ENCODE measurements around the gene ADAM11.

The ADAM11 gene

DNA sequence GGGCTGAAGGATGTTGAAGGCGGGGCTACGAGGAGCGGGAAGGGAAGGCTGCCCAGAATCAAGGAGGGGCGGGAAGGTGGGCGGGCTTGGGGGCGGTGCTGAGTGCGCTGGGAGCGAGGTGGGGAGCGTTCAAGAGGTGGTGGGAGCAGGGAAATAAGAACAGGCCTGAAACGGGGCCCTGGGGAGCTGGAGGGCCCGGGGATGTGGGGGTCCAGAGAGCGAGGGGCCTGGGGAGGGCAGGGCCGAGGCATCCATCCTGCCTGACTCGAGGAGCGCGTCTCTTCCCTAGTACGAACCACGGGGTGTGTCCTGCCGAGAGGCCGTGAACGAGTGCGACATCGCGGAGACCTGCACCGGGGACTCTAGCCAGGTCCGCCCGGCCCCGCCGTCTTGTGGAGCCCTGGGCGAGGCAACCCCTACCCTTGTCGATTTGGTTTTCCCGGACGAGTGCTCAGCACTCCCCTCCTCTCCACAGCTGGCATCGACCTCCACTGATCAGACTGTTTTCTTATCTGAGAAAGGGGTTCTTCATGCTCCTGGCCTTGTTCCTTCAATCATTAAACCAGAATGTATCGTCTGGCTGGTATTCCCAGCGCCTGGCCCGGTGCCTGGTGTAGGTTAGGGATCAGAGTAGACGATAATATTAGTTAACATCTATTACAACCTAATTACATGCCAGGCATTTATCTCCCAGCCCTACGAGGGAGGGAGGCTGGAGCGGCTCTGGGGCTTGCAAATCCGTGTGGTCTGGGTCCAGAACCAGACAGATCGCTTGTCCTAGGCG, 17.2 kb downstream of the ADAM11 start:
- DNase-seq = no peak

DNA sequence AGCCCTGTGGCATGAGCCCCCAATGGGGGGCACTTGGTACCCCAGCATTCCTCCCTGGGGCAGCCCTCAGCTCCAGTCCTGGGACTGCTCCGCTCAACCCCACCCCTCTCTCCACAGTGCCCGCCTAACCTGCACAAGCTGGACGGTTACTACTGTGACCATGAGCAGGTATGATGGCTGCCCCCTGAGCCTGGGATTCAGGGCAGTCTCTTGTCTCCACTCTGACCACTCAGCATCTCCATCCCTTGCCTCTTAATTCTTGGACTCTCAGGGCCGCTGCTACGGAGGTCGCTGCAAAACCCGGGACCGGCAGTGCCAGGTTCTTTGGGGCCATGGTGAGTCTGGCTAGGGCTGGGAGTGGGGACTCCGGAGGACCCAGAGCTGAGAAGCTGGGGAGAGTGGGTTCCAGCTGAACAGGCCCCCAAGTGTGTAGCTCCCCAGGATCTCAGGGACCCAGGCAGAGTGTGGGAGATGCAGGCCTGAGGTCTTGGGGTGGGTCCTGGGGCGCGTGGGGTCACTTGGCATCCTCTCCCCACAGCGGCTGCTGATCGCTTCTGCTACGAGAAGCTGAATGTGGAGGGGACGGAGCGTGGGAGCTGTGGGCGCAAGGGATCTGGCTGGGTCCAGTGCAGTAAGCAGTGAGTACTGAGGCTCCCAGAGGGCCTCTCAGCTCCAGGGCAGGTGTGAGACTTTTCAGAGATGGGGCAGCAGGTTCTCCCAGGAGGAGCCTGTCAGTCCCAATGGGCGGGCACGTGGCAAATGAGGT, 18.0 kb downstream of the ADAM11 start:
- DNase-seq = no peak

DNA sequence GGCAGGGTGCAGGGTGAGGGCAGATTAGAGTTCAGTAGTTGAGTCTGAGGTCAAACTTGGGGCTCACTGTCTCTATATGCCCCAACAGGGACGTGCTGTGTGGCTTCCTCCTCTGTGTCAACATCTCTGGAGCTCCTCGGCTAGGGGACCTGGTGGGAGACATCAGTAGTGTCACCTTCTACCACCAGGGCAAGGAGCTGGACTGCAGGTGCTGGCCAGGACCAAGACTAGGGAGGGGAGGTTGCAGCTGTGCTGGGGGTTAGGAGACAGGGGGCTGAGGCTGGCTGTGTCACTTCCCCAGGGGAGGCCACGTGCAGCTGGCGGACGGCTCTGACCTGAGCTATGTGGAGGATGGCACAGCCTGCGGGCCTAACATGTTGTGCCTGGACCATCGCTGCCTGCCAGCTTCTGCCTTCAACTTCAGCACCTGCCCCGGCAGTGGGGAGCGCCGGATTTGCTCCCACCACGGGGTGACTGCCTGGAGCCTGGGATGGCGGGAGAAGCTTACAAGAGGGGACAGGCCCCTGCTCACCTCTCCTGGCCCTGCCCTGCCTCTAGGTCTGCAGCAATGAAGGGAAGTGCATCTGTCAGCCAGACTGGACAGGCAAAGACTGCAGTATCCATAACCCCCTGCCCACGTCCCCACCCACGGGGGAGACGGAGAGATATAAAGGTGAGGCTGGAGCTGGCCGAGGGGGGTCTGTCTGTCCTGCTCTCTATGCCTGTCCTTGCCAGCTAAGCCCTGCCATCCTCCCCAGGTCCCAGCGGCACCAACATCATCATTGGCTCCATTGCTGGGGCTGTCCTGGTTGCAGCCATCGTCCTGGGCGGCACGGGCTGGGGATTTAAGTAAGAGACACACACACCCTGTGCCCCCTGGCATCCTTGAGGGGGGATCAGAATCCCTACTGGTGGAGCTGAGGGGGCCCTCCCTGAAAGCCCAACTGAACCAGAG, 18.9 kb downstream of the ADAM11 start:
- DNase-seq = no peak

- DNase-seq = no peak
These were observed 19.9 kb downstream of the ADAM11 start for GRCh38 chr17:44778656-44779210.

DNA sequence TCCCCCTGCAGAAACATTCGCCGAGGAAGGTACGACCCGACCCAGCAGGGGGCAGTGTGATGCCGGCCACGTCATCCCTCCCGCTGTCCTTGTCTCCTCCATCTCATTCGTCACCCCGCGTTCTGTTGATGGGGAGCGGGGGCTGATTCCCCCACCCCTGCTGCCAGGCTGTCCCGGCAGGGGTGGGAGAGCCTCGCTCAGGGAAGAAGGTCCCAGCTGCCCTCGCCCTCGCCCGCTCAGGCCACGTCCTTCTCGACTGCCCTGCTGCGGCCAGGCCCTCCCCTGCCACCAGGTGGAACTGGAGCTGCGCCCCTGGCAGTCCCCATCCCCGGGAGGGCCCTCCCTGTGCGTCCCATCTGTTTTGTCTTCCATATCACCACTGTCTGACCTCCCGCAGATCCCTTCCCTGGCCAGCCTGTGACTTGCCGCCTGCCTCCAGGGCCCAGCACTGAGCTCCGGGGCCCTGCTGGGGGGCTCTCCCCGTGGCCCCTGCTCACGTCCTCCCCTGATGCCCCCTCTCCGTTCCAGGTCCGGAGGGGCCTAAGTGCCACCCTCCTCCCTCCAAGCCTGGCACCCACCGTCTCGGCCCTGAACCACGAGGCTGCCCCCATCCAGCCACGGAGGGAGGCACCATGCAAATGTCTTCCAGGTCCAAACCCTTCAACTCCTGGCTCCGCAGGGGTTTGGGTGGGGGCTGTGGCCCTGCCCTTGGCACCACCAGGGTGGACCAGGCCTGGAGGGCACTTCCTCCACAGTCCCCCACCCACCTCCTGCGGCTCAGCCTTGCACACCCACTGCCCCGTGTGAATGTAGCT, 20.6 kb downstream of the ADAM11 start:
- DNase-seq = peak; percentile 73

DNA sequence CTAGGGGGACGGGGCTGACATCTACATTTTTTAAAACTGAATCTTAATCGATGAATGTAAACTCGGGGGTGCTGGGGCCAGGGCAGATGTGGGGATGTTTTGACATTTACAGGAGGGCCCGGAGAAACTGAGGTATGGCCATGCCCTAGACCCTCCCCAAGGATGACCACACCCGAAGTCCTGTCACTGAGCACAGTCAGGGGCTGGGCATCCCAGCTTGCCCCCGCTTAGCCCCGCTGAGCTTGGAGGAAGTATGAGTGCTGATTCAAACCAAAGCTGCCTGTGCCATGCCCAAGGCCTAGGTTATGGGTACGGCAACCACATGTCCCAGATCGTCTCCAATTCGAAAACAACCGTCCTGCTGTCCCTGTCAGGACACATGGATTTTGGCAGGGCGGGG, 21.4 kb downstream of the ADAM11 start:
- no peak for DNase-seq

DNA sequence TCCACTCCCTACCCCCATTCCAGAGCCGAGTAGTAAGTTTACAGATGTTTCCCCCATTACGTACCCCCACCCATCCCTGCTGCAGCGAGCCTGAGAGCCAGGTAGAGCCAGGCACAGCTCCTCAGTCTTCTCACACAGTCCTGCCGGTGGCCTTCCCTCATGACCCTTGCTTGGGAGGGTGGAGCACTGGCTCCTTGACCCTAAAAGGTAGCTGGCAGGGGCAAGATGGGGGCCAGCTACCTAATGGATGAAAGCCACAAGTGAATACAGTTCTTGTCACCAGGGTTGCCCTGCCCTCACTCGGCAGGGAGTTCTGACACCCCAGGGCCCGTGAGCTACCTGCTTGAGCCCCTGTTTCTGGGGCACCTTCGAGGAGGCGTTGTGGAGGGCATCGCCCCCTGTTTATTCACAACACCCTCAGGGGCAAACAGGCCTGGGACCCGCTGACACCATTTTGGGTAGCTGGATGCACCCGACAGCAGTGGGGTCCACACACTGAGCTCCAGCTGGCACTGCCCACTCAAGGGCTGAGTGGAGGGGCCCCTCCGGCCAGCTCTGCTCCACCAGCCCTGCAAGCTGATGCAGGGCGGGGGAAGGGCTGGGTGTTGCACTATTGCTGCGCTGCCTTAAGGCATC, 22.2 kb downstream of the ADAM11 start:
- no peak for DNase-seq

DNA sequence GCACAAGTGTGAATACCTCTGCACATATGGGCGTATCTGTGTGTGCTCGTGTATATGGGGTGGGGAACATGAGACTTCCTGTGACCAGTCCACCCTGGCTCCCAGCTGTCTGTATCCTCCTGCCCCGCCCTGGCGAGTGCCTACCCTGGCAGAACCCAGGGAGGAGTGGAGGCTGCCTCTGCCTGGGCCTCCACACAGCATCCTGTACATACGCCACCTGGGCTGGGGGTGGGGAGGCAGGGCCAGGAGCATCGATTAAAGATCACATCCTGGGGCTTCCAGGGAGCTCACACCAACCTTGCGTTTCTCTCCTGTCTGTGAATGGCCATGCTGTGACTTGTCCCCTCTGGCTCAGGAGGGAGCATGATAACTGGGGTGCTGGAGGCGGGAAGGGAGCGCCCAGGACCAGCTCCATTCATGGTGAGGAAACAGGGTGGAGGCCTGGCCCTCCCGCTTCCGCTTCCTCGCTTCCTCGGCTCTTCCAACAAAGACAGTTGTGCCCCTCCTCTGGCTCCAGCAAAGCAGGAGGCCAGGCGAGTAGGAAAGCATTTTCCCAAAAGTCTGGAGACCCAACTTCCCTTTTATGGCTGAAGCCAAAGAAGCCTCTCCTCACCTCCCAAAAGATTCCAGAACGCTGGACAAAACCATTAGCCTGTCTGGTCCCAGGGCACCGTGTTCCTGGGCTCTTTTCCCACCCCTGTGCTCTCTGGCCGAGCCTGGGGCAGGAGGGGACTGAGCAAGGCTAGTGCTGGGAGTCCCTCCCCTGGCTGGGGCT, 22.9 kb downstream of the ADAM11 start:
- DNase-seq = no peak

GRCh38 chr17:44782326-44782850, 23.6 kb downstream of the ADAM11 start:
- DNase-seq = no peak

DNA sequence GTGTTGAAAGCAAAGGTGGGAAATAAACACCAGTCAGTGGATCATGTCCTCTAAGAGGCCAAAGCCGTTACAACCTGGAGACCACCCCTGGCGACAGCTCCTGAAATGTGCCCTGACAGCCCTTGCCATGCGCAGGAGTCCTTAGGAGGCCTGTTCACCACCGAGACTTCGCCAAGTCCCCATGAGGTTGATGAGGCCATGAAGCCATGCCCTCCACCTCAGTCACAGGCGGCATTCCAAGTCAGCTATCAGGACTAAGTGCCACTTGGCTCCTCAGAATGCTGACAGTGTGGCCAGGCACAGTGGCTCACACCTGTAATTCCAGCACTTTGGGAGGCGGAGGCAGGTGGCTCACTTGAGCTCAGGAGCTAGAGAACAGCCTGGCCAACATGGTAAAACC, 27.1 kb downstream of the ADAM11 start:
- no peak for DNase-seq

DNA sequence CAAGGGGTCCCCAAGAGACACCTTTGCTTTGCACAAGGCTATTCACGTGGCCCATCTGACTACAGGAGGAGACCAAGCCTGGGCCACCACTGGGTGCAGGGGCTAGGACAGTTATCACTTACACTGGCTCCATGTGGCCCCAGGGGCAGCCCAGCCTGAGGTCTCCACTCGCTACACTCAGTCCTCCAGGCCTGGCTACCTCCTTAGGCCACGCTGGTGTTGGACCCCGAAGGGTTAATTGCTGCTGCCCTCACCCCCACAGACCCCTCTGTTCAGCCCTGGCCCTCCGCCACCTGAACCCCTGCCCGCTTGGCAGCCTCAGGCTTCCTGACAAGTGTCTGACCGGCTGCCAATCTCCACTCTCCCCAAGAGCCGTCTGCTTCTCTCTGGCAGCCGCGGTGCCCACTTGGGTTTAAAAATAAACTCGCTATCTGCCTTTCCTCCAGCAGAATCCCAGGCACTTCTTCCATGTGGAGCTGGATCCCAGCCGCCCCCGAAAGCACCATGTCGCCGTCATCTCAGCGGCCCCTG, 27.8 kb downstream of the ADAM11 start:
- DNase-seq = no peak

DNA sequence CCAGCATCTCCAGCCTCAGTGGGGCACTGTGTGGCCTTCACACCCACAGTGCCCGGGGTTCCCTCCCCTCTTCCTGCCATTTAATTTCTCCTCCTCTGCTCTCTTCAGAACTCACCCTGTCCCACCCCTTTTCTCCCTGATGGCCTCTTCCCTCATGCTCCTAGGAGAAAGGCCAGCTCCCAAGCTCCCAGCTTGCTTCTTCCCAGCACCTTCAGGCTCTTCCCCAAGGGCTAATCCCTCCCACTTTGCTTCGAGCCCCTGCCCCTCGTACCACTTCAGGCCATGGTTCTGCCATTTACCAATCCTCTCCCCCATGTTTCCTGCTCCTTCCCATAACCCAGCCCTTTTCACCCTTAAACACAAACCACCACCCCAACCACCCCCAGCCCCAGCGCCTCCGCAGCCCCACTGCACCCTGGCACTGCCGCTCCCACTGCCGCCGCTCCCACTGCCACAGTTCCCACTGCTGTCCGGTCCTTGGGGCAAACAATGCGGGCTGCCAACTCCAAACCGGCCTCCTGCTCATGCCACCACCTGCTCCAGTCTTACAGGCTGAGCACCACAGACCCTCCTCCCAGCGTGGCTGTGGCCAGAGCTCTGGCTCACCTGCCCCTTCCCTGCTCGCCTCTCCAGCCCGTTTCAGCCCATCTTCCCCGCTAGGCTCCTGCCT, 28.6 kb downstream of the ADAM11 start:
- DNase-seq = no peak

DNA sequence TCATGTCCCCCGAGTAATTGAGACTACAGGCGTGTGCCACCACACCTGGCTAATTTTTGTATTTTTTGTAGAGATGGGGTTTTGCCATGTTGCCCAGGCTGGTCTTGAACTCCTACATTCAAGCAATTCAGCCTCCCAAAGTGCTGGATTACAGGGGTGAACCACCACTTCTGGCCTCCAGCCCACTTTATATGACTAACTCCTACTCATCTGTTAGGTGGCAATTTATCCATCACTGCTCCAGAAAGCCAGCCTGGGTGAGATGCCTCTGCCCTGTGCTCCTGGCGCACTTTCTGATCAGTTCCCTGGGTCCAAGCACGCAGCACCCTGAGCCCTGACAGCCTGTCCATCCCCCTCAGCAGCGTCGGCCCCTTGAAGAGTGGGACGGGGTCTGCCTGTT, 29.4 kb downstream of the ADAM11 start:
- no peak for DNase-seq

DNA sequence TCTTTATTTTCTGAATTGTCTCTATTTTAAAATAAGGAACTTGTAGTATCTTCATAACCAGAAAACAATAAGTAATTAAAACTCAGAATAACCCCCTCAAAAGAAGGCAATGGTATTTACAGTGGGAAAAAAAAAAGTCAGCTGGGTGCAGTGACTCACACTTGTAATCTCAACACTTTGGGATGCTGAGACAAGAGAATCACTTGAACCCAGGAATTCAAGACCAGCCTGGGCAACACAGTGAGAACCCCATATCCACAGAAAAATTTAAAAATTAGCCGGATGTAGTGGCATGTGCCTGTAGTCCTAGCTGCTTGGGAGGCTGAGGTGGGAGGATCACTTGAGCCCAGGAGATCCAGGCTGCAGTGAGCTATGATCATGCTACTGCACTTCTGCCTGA, 33.5 kb downstream of the ADAM11 start:
- no peak for DNase-seq

DNA sequence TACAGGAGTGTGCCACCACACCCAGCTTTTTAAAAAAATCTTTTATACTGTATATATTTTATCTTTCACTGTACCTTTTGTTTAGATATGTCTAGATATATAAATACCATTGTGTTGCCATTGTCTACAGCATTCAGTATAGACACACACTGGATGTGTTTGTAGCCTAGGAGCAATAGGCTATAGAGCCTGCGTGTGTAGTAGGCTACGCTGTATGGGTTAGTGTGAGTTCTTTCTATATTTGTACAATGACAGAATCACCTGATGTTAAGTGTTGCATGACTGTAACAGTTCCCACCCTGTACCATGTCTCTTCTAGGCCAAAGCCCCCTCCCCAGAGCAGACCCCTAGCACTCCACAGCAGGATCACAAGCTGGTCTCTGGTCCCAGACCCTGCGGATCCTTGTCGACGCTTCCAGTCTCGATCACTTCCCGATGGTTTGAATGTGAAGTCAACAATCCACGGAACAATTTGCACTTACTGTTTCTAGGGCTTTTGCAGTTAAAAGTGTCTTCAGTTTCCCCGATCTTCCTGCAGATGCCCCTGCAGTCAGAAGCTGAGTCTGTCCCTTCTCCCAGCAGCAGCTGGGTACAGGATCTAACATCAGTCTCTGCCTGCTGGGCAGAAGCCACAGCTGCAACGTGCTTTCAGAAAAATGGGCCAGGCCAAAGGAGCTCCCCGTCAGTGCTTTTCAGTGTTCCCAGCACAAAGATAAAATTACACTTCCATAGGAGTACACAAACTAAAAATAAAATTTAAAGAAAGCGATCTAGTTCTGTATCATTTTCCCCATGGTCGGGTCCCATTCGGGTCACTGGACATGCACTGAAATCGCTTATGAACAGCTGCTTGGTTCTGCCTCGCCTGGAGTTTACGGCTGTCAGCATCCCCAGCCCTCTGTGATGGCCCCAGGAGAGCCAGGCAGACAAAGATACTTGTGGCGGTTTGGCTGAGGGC, 35.4 kb downstream of the ADAM11 start:
- no peak for DNase-seq

- no peak for DNase-seq
These were observed 36.1 kb downstream of the ADAM11 start for GRCh38 chr17:44794851-44795413.

DNA sequence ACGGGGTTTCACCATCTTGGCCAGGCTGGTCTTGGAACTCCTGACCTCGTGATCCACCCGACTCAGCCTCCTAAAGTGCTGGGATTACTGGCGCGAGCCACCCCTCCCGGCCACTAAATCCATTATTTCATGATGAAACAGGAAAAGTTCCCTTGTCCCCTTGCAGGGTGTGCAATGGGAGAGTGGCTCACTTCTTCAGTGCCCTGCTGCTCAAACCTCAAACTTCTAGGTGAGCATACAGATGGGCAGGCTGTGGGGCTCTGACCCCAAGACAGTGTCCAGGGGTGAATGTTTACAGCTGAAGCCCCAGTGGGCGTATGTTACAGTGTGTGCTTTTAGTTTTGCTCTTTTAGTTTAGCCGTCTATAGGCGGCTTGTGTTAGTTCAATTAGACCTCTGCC, 36.6 kb downstream of the ADAM11 start:
- DNase-seq = no peak

GRCh38 chr17:44795928-44796327, 37.1 kb downstream of the ADAM11 start:
- no peak for DNase-seq

Measured in activated effector memory CD4-positive, alpha-beta T cell treated with Interleukin-2 at 50 U/mL for 16 hours (primary cell).